ENCODE measurements around the gene B4GALT5.
"Not testable (repeated sequence)": the region's sequence is repeated elsewhere in the genome, so short reads cannot be mapped to it uniquely, and the experiment has no call there.

Gene B4GALT5, protein sequence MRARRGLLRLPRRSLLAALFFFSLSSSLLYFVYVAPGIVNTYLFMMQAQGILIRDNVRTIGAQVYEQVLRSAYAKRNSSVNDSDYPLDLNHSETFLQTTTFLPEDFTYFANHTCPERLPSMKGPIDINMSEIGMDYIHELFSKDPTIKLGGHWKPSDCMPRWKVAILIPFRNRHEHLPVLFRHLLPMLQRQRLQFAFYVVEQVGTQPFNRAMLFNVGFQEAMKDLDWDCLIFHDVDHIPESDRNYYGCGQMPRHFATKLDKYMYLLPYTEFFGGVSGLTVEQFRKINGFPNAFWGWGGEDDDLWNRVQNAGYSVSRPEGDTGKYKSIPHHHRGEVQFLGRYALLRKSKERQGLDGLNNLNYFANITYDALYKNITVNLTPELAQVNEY

DNA sequence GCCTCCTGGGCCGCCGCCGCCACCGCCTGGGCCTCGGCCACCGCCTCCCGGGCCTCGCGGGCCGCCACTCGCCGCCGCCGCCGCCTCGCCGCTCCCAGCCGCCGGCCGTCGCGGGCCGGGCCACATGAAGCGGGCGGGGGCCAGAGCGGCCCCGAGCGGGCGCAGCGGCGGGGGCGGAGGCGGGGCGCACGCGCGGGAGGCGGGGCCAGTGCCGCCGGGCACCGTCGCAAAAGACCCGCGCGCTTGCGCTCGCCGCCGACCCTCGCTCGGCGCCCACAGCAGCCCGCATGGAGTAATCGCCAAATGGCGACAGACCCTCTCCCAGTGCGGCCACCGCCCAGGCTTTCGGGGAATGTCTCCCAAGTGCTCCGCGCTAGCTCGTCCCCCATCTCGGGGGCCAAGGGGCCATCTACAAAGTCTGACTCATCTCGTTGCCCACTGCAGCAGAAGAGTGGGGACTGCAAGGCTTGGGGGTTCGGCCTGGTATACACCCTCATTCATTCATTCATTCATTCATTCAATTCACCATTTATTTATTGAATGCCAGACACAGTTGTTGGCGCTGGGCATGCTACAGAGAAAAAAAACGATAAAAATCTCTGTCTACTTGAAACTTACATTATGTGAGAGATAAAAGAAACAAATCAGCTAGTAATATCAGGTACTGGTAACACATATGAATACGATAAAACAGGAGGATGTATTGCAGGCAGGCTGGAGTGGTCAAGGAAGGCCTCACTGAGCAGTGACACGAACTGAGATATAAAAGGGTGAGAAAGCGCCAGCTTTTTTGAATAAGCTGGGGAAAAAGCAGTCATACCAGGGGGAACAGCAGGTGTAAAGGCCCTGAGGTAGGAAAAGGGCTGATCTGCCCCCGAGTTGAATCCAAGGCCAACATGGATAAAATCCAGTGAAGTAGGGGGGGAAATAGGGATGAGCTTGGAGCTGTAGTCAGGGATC, at the start of gene B4GALT5:
Gene B4GALT5 (minus strand): TSS at position 126 of the 960 bp plus-strand sequence. CDS start 188 bp downstream, outside the sequence.
- DNase-seq (ENCODE audit: low read depth): peak; percentile 82

DNA sequence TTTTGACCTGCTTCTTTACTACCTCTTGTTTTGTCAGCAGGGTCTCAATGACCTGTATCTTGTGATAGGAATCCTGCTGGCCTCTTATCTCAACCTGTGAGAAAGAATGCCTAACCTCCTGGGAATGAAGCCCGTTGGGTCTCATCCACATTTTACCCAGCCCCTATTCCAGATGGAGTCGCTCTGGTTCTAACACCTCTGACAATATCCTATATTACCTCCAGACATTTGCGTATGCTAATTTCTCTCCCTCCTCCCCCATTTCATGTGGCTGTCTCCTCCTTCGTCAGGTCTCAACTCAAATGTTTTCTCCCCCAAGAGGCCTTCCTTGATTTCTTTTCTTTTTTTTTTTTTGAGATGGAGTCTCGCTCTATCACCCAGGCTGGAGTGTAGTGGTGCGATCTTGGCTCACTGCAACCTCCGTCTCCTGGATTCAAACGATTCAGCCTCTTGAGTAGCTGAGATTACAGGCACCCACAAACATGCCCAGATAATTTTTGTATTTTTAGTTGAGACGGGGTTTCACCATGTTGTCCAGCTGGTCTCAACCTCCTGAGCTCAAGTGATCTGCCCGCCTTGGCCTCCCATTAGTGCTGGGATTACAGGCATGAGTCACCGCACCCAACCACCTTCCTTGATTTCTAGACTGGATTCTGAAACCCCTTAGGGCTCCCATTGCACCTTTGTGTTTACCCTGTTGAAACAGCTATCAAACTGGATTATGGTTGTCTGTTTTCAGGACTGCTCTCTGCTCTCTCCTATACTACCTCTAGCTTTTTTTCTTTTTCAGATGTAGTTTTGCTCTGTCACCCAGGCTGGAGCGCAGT, 49.5 kb upstream of the B4GALT5 start:
- no peak for DNase-seq (ENCODE audit: low read depth)

DNA sequence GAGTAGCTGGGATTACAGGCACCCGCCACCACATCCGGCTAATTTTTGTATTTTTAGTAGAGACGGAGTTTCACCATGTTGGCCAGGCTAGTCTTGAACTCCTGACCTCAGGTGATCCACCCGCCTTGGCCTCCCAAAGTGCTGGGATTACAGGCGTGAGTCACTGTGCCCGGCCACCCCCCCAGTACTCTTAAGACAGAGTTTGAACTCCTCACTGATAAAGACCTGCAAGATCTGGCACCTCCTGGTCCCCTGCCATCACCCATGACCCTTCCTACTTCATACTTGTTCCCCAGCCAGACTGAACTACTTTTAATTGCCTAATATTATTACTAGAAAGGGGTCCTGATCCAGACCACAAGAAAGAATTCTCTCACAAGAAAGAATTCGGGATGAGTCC, 48.2 kb upstream of the B4GALT5 start:
- DNase-seq (ENCODE audit: low read depth): not testable (repeated sequence)

DNA sequence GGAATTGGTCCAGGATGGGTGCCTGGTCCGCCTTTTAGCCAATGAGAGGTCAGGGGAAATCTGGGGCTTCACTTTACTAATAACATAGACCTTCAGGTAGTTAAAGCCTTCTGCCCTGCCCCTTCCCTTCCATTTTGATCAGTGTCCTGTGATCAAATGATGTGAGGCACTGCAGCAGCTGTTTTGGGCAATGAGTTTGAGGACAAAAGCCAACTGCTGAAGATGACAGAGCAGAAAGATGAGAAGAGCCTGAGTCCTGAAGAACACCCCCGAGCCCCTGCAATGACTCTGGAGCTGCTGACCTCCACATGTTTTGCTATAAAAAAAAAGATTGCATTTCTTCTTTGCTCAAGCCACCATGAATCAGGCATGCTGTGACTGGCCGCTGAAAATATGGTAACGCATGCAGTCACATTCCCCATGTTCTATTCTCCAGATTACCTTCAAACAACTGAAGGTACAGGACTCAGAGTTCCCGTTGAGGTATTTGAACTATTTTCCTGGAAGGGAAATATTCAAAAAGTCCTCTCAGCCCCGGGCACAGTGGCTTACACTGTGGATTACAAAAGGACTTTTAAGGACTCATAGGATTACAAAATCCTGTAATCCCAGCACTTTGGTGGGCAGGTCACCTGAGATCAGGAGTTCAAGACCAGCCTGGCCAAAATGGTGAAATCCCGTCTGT, 45.7 kb upstream of the B4GALT5 start:
- DNase-seq (ENCODE audit: low read depth): no peak

DNA sequence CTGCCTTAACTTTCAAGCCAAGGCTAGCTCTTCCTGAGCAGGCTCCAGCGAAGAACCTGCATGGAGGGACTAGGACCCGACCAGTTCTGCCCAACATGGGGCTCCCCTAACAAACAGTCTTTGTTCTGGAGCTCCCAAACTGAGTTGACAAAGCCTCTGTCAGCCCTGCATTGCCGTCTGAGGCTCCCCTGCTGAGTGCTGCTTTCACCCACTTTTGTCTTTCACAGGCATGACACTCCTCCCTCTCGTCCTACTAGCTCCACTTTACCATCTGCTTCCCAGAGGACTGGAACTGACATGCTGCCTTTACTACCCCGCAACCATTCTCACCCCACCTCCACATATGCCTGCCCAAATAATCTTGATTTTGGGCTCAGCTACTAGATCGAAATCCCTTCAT, 45.1 kb upstream of the B4GALT5 start:
- DNase-seq (ENCODE audit: low read depth): no peak

DNA sequence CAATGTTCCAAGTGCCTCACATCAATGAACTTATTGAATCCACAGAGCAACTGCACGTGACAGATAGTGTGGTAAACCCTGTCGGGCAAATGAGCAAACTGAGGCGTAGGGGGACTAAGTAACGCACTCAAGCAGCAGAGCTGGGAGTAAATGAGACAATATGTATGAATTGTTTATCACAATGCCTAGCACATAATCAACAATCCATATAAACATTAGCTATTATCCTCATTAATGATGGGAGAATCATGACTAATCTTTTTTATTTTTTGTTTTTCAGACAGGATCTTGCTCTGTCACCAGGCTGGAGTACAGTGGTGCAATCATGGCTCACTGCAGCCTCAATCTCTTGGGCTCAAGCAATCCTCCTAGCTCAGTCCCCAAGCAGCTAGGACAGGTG, 43.9 kb upstream of the B4GALT5 start:
- DNase-seq (ENCODE audit: low read depth): no peak

DNA sequence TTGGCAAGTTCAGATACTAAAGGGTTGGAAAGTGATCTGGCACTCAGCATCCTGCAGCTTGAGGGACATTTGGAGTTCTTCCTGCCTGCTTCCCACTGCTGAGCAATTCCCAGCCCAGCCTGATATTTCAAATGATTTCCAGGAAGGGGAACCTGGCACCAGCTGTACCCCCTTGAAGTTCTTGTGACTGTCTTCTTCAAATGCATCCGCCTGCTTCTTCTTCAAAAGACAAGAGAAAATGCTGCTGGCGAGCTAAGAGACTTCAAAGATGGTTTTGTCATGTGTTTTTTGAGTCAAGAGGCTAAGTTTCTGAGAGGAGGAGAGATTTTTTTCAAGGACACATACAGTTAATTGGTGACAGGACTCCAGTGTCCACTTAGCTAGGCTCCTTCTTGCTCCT, 42.6 kb upstream of the B4GALT5 start:
- DNase-seq (ENCODE audit: low read depth): no peak

DNA sequence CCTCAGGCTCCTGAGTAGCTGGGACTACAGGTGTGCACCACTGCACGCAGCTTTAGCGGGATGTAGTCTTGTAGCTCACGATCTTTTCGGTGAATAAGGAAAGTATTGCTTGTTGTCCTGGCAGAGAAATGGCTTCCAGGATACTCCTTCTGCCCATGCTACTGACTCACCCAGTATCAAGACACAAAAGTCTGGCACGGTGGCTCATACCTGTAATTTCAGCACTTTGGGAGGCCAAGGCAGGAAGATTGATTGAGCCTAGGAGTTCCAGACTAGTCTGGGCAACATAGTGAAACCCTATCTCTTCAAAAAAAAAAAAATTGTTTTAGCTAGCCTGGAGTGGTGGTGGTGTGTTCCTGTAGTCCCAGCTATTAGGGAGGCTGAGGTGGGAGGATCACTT, 40.9 kb upstream of the B4GALT5 start:
- DNase-seq (ENCODE audit: low read depth): no peak

DNA sequence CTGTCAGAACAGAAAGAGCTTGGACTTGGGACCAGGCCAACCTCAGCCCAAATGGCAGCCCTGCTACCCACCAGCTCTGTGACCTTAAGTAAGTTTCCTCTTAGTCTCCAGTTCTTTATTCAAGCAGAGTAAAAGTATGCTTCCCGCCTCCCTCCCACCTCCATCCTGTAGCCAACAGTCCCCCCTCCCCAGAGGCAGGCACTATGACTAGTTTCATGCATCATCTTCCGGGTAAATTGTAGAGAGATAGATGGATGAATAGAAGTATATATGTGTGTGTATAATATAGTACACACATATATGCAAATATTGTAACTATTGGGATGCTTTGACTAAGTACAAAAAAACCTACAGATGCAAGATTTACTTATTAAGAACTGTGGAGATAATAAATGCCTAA, 39.5 kb upstream of the B4GALT5 start:
- DNase-seq (ENCODE audit: low read depth): peak; percentile 33

DNA sequence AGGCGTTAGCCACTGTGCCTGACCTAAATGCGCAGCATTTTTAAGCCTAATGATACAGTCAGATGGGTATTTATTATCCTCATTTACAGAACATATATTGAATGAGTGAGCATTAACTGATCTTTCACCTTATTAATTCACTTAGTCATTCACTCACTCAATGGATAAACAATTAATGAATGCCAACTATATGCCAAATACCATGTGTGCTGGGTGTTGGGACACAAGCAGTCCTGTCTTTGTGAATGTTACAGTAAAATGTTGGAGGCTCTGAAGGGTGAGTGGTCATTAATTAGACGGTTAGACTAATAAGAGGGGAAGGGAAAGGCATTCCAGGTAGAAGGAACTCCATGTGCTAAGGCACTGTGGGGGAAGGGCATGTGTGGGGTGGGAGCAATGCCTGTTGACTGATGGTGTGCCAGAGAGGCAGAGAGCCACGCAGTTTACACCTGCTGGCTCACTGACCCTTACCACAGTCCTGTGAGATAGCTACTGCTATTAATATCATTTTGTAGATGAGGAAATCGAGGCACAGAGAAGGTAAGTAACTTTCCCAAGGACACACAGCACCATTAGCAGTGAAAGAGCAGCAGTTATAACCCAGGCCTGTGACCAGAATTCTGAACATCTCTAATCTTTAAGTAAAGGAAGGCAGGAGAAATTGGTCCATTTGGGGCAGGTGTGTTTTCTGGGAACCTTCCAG, 38.7 kb upstream of the B4GALT5 start:
- no peak for DNase-seq (ENCODE audit: low read depth)

DNA sequence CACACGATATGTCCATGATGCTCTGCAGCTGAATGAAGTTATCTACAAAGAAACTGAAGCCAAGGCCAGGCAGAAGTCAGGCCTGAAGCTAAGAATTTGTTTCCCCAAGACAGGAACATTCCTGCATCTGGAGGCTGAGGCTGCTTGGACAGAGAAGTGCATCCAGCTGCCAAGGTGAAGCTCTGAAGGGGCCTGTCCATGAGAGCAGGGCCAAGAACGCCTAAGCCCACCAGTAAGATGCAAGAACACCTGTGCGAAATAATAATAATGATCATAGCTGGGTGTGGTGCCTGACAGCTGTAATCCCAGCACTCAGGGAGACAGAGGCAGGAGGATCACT, 37.7 kb upstream of the B4GALT5 start:
- no peak for DNase-seq (ENCODE audit: low read depth)

DNA sequence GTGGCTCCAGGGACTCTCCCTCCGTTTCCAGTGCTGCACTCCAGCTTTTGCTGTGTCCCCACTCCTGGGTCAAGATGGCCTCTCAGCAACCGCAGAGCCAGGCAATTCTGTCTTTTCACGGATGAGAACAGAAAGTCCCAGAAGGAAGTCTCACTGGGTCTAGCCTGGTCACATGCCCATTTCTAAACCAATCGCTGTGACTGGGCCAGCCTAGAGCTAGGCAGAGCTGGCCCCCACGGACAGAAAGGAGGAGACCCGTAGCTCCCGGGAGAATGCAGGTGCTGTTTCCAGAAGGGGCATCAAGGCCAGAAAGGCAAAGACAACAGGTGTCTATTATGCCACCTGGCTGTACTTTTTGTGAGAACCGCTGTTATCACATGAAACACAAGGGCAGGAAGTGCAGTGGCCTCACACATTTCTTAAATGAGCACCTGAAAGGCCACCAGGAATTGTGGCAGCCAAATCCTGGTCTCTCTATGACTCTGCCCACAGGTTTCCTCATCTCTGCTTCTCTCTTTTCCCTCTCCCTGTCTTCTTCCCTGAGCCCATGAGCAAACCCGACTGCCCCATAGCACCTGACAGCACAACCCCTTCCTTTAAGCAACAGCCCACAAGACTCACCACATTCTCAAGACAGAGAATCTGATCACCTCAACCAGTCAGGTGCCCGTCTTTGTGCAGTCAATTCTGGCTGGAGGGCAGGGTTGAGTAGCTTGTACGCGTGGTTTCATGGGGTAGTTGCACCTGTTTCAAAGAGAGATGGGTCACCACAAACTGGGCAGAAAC, 37.1 kb upstream of the B4GALT5 start:
- no peak for DNase-seq (ENCODE audit: low read depth)

DNA sequence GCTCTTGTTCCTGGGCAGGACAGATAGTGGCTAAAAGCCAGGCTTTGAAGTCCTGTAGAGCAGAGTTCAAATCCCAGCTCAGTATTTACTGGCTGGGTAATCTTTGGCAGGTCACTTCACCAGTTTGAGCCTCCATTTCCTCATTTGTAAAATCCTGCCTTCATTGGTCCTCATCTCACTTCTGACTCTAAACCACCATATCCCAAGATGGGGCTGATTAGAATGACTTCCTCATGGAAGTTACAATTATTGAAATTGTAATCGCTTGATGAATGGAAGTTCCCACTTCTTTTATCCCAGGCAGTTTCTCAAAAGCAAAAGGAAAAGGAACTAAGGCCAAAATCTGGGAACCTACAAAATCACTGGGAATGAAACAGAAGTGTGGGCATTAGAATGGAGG, 35.9 kb upstream of the B4GALT5 start:
- DNase-seq (ENCODE audit: low read depth): no peak

DNA sequence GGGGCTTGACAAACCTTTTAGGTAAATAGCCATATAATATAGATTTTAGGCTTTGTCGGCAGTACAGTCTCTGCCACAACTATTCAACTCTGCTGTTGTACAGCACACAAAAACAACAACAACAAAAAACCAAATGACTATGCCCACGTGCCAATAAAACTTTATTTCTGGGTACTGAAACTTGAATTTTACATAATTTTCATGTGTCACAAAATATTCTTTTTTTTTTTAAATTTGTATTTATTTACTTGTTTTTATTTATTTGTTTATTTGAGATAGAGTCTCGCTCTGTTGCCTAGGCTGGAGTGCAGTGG, 34.8 kb upstream of the B4GALT5 start:
- DNase-seq (ENCODE audit: low read depth): no peak

DNA sequence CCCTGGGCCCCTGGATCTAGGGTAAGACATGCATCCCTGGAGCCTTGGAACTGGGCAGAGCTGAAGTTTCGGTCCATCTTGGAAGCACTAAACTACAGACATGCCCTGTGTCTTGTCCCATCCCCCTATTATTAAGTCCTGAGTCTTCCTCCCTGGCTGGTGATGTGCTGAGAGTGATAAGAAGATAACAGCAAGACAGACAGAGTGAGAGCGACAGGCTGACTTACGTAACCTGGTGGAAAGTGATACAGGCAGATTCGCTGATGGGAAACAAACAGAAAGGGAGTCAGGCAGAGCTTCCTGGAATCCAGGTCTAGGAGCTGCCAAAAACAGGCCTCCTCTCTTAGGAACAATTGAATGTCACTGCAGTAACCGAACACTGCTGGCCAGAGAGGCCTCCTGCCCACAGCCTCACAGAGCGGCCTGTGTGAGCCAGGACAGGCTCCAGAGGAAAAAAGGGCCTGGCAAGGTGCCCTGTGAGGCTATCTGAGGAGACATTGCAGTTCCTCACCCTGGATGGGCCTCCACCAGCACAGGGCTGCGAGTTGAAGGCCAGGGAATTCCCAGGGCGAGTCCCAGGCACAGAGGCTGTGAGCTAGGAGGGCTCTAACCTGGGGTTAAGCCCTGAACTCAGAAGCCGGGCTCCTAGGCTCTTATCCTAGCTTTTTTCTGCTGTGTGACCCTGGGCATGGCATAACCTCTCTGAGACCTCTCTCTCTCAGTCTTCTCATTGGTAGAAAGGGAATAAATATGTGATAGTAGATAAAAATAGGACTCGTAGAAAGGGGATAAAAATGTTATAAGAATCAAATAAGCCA, 34.2 kb upstream of the B4GALT5 start:
- no peak for DNase-seq (ENCODE audit: low read depth)

DNA sequence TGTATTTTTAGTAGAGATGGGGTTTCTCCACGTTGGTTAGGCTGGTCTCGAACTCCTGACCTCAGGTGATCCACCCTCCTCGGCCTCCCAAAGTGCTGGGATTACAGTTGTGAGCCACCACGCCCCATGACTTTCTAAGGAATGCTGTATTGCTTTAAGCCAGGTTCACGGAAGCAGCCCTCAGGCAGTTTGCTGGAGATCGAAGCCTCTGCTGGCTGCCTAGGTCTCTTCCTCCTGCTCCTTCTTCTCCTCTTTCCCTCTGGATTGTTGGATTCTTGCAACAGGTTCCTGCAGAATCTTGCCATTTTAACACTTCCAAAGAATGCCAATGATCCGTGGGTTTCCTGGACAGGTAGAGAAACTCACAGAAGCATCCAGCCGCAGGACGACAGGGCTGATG, 29.3 kb upstream of the B4GALT5 start:
- DNase-seq (ENCODE audit: low read depth): no peak

DNA sequence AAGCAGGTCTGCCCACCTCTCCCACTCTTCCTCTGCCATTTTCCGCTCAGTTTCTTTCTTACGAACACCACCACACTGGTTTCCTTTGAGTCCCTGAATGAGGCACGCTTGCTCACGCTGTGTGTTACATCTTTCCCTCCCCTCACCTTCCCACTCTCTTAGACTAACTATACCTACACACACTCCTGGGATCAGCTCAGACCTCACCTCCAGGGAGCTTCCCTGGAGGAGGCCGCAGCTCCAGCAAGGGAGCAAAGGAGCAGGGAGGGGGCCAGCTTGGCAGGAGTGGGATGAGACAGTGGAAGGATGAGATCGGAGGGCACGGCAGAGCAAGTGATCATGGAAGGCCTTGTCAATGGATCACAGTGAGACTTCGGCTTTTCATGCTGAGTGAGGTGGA, 28.3 kb upstream of the B4GALT5 start:
- no peak for DNase-seq (ENCODE audit: low read depth)

DNA sequence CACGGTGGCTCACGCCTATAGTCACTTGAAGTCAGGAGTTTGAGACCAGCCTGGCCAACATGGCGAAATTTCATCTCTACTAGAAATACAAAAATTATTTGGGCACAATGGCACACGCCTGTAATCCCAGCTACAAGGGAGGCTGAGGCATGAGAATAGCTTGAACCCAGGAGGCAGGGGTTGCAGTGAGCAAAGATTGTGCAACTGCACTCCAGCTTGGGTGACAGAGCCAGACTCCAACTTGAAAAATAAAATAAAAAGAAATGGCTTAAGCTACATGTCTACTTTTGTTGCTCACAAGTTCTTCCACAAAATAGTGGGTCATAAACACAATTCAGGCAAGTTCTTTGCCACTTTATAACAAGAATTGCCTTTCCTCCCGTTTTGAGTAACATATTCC, 27.1 kb upstream of the B4GALT5 start:
- DNase-seq (ENCODE audit: low read depth): no peak

DNA sequence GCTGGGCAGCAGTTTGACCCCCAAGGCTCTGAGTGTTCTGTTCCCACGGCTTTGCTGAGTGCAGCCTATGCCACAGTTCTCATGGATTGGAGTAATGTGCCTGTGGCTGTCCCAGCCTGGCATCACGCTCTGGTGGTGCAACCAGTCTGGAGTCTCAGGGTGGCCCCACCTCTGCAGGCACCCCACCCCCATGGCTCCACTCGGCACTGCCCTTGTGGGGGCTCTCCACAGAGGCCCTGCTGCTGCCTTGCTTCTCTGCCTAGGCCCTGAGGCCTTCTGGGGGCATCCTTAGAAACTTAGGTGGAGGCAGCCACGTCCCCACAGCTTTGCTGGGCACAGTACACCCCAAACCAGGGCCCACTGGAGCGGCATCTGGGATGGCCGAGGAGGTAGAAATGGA, 25.4 kb upstream of the B4GALT5 start:
- no peak for DNase-seq (ENCODE audit: low read depth)

DNA sequence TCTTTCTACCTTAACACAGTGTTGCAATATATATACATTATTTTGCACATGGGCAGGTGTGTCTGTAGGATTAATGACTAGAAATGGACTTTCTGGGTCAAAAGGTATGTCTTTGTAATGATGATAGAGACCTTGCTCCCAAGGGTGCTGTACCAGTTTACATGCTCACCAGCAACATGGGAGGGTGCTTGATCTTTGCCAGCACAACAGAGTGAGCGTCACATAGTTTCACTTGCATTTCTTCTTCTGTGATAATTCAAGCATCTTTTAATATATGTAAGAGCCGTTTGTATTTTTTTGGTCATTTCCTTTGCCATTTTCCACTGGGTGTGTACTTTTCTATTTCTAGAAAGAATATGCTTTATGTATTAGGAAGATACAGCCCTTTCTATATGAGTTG, 23.6 kb upstream of the B4GALT5 start:
- no peak for DNase-seq (ENCODE audit: low read depth)

Measured in ELR (cell line).